C1 segment of cervical spinal cord (tissue), 14 donors: ENCODE results near the gene HACE1.
A peak's percentile ranks its signal among the peaks of the same experiment; 100 is the strongest.
"Not testable (repeated sequence)": the region's sequence is repeated elsewhere in the genome, so short reads cannot be mapped to it uniquely, and the experiment has no call there.

Experiments used
- DNase-seq, 14 donors: peaks; one replicate each; lab custom pipeline; 2025; lab: John Stamatoyannopoulos, UW

The HACE1 gene

GRCh38 chr6:104835782-104836181 is 23.9 kb downstream of the HACE1 start:
- DNase-seq = no peak

DNA sequence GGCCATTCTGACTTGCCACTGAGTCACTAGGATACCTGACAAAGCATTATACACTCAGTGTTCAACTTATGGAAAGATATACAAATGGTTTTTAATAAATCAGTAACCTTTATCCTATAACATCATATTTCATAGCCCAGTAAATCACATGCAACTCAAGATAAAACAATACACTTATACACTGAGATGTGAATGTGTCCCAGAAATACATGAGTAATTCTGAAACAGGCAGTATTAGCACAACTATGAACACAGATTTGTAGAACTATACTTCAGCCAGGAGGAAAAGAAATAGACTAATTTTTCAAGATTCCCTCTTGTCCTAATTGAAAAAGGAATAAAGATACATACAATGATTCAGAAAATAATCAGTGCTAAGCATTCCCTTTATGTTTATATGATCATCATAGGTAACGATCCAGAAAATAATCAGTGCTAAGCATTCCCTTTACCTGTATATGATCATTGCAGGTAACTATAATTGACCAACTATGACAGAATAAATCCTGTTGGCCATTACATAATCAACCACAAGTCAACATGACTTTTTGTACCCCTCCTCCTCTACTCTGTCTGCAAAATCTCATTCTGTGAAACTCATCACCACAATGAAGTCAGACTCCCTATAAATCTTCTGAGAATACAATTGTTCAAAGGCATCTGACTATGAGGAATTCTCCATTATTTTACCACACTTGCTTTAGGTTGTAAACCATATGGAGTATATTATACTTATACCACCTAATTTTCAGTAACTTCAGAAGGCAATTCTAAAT is 30.3 kb downstream of the HACE1 start:
- DNase-seq = no peak

DNA sequence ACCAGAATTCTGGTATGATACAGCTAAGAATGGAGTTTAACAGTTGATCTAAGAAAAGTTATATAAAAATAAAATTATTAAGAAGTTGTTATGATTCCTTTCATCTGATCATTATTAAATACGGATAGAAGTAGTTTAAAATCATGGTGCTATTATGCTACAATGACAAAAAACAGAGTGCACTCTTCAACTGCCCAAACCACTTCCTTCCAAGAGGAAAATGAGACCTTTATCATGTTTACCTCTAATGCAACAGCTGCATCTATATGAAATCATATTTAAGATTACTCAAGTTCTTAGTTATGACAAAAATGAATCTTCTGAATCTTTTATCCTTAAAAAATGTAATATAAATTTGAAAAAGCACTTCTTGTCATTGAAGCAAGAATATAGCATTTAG is 31.2 kb downstream of the HACE1 start:
- no peak for DNase-seq

GRCh38 chr6:104820820-104821219 is 38.9 kb downstream of the HACE1 start:
- not testable (repeated sequence) for DNase-seq

DNA sequence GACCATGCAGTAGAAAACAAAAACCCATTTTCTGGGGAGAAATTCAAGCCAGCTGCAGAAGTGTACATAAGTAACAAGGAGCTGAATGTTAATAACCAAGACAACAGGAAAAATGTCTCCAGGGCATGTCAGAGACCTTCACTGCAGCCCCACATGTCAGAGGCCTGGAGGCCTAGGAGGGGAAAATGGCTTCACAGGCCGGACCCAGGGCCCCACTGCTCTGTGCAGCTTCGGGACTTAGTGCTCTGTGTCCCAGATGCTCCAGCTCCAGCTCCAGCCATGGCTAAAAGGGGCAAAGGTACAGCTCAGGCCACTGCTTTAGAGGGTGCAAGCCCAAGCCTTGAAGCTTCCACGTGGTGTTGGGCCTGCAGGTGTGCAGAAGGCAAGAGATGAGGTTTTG is 43.6 kb downstream of the HACE1 start:
- DNase-seq = no peak

GRCh38 chr6:104814743-104815142 is 45.0 kb downstream of the HACE1 start:
- no peak for DNase-seq

- DNase-seq = no peak
Measured at GRCh38 chr6:104813552-104813951, 46.2 kb downstream of the HACE1 start.

GRCh38 chr6:104809116-104809515 is 50.6 kb downstream of the HACE1 start:
- no peak for DNase-seq

DNA sequence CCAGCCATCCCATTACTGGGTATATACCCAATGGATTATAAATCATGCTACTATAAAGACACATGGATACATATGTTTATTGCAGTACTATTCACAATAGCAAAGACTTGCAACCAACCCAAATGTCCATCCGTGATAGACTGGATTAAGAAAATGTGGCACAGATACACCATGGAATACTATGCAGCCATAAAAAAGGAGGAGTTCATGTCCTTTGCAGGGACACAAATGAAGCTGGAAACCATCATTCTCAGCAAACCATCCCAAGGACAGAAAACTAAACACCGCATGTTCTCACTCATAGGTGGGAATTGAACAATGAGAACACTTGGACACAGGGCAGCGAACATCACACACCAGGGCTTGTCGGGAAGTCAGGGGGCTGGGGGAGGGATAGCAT is 54.4 kb downstream of the HACE1 start:
- not testable (repeated sequence) for DNase-seq

GRCh38 chr6:104799134-104799657 is 60.5 kb downstream of the HACE1 start:
- no peak for DNase-seq

DNA sequence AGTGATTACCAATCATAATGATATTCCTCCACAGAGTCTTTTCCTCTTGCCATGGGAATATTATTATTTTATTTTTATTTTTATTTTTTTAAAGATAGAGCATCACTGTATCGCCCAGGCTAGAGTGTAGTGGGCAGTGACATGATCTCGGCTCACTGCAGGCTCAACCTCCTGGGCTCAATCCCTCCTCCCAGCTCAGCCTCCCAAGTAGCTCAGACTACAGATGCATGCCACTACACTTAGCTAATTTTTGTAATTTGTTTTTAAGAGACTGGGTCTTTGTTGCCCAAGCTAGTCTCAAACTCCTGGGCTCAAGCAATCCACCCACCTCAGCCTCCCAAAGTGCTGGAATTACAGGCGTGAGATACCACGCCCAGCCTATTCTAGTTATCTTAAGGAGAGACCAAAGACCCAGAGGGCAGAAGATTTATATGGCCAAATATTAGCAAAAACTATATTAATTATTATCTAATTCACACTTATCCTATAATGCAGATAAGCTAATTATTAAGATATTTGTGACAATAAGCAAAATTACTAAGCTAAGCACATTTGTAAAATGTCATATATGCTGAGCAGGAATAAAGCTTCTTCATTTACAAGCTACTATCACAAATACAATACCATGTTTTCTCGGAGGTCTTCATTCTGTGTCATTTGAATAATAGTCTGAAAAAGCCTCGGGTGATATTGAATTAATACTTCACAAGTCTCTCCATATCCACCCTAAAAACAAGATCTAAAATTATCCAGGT is 63.5 kb downstream of the HACE1 start:
- DNase-seq = no peak

GRCh38 chr6:104795363-104795762 is 64.4 kb downstream of the HACE1 start:
- DNase-seq = no peak

GRCh38 chr6:104789770-104790190 is 69.9 kb downstream of the HACE1 start:
- no peak for DNase-seq

DNA sequence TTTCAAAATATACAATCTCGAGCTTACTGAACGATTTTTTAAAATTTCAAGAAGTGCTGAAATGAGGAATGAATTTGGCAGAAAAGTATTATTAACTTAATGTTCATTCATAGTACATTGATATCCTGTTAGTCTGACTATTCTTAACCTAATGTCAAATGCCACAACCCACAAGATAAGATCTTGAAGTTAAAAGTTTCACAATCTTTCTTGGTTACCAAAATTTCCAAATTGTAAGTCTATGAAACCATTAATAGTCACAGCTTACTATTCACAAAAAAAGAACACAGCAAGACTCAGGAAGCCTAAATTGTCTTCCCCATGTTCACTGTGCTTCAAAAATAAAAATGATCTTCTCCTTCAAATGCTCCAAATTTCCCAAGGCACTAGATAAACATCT is 71.3 kb downstream of the HACE1 start:
- DNase-seq = no peak

DNA sequence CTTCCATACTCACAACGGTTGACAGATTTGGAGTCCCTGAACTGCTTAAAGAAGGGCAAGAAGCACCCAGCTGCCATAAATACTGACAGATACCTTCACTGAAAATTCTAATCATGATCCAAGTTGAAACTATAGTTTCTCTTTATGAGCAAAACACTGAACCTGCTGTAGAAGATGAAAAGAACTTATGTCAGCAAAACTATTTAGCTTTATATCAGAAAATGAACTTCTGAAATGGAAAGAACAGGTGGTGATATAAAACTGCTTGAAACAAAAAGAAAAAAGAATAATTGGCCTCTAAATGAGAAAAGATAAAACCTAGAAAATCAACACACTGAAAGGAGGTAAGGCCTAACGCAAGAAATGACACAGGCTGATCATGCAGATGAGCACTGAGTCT is 72.4 kb downstream of the HACE1 start:
- DNase-seq = no peak

- peak in 1 of 14 donors; percentile 9 for DNase-seq
Measured at GRCh38 chr6:104784884-104785283, 74.8 kb downstream of the HACE1 start.

GRCh38 chr6:104771258-104771832 is 88.4 kb downstream of the HACE1 start:
- peak in 1 of 14 donors; percentile 6 for DNase-seq

DNA sequence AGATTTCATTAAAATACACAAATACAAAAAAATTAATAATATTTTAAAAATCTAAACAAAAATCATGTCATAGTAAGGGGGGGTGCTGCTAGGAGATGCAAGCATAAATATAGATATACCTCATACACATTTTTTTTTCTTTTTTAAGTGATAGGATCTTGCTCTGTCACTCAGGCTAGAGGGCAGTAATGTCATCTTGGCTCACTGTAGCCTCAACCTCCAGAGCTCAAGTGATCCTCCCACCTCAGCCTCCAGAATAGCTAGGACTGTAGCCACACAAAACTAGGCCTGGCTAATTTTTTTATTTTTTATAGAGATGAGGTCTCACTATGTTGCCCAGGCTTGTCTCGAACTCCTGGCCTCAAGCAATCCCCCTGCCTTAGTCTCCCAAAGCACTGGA is 90.8 kb downstream of the HACE1 start:
- no peak for DNase-seq

DNA sequence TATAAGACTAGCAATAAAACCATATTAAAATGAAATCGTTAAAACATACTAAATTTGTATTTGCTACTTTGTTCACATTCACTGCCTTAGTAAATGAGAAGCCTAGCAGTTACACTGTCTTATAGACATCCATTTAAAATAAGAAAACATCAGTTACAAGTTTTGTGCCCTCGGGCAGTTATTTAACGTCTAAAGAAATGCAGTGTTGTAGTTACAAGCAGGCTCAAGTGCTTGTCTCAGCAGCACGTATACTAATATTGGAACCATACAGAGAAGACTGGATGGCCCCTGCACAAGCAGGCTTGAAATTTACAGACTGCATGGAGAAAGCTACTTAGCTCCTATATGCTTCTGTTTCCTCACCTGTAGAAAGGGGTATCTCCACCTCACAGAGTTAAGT is 93.1 kb downstream of the HACE1 start:
- DNase-seq = no peak

GRCh38 chr6:104754788-104755409 is 104.8 kb downstream of the HACE1 start:
- no peak for DNase-seq

GRCh38 chr6:104753251-104753650 is 106.5 kb downstream of the HACE1 start:
- DNase-seq = no peak

- no peak for DNase-seq
Measured at GRCh38 chr6:104750449-104750848, 109.3 kb downstream of the HACE1 start.
